SJCRH30 (cell line): ENCODE data around the gene ZSCAN4. TPM values are rescaled to one million over a fixed set of nuclear protein-coding genes. Genes with fewer than 3 reads are reported as not detected.

ENCODE experiments used
- DNase-seq, 2 experiments: peaks; one replicate each; pipeline ENCODE4 v3.0.0-alpha.2; 2015 to 2020
- H3K27ac ChIP-seq: fragments of 250-450 bp; sonication (Bioruptor Pico); 2 replicates; pipeline ENCODE4 v1.5.1; 2020; ENCODE audit warnings: mild to moderate bottlenecking, moderate library complexity
- H3K27me3 ChIP-seq: fragments of 250-450 bp; sonication (Bioruptor Pico); 2 replicates; pipeline ENCODE4 v1.5.1; 2020; ENCODE audit warnings: mild to moderate bottlenecking, moderate library complexity
- H3K36me3 ChIP-seq: fragments of 250-450 bp; sonication (Bioruptor Pico); 2 replicates; pipeline ENCODE4 v1.5.1; 2020; ENCODE audit warnings: mild to moderate bottlenecking, moderate library complexity
- H3K4me1 ChIP-seq: fragments of 250-450 bp; sonication (Bioruptor Pico); 2 replicates; pipeline ENCODE4 v1.5.1; 2020; ENCODE audit warnings: mild to moderate bottlenecking, moderate library complexity
- H3K4me3 ChIP-seq: fragments of 250-450 bp; sonication (Bioruptor Pico); 2 replicates; pipeline ENCODE4 v1.5.1; 2020; ENCODE audit warnings: mild to moderate bottlenecking, moderate library complexity
- H3K9me3 ChIP-seq: fragments of 250-450 bp; sonication (Bioruptor Pico); replicated peaks from 2 replicates; pipeline ENCODE4 v1.5.1; 2020; ENCODE audit warnings: mild to moderate bottlenecking, moderate library complexity
- total RNA-seq: library from RNA; depleted of rRNA; stranded (reverse); fragments of >200 nt; shearing (Covaris generic); gene quantifications from 2 replicates; pipeline ENCODE4 v1.2.3, GENCODE V29; 2014; rRNA removed

The ZSCAN4 gene
- total RNA-seq, 1 experiment from 2014 or later, result not detected

GRCh38 chr19:57708641-57709361 is 40.1 kb downstream of the ZSCAN4 start, which contains the start of gene ZNF154:
Gene ZNF154, minus strand, starts transcription at chr19:57709204. Its CDS starts 233 bp downstream, at chr19:57708971.
- Histone ChIP-seq H3K27me3 (no peaks in the 10 kb centered on the region), H3K27ac (no peak within 1 kb of the TSS), H3K36me3 (peaks cover 3% of the 10 kb centered on the region; the same call in 1 of the 2 replicates), H3K4me3 (no peak within 1 kb of the TSS), H3K9me3 (no peaks in the 10 kb centered on the region), H3K4me1 (no peaks in the 10 kb centered on the region)
- DNase-seq, result no peak

GRCh38 chr19:57709616-57710015 is 40.9 kb downstream of the ZSCAN4 start:
- no peaks in the 10 kb centered on the region for H3K27me3 ChIP-seq
- DNase-seq, result no peak
- H3K4me3 ChIP-seq, result no peak overlapping the region
- no peaks in the 10 kb centered on the region for H3K9me3 ChIP-seq
- peaks cover 9% of the 10 kb centered on the region for H3K36me3 ChIP-seq
- H3K4me1 ChIP-seq, result no peaks in the 10 kb centered on the region
- H3K27ac ChIP-seq, result no peak overlapping the region

- Histone ChIP-seq H3K27ac (no peak overlapping the region), H3K27me3 (no peaks in the 10 kb centered on the region), H3K36me3 (peaks cover 18% of the 10 kb centered on the region), H3K4me3 (no peak overlapping the region), H3K4me1 (no peaks in the 10 kb centered on the region), H3K9me3 (no peaks in the 10 kb centered on the region)
- DNase-seq, result no peak
These were observed 43.5 kb downstream of the ZSCAN4 start for GRCh38 chr19:57712222-57712621.

- Histone ChIP-seq H3K27ac (no peak overlapping the region), H3K4me3 (no peak overlapping the region), H3K9me3 (peaks cover 11% of the 10 kb centered on the region), H3K27me3 (no peaks in the 10 kb centered on the region), H3K36me3 (peaks cover 48% of the 10 kb centered on the region), H3K4me1 (no peaks in the 10 kb centered on the region)
- no peak for DNase-seq
These were observed 50.7 kb downstream of the ZSCAN4 start for GRCh38 chr19:57719424-57719823.

GRCh38 chr19:57719901-57720519 is 51.3 kb downstream of the ZSCAN4 start:
- H3K36me3 ChIP-seq, result peaks cover 46% of the 10 kb centered on the region
- H3K4me3 ChIP-seq, result no peak overlapping the region
- H3K27ac ChIP-seq, result no peak overlapping the region
- no peaks in the 10 kb centered on the region for H3K4me1 ChIP-seq
- H3K27me3 ChIP-seq, result no peaks in the 10 kb centered on the region
- H3K9me3 ChIP-seq, result peaks cover 11% of the 10 kb centered on the region
- no peak for DNase-seq

- H3K36me3 ChIP-seq, result peaks cover 43% of the 10 kb centered on the region
- H3K4me3 ChIP-seq, result no peak overlapping the region
- DNase-seq, result no peak
- H3K4me1 ChIP-seq, result no peaks in the 10 kb centered on the region
- H3K27me3 ChIP-seq, result no peaks in the 10 kb centered on the region
- H3K27ac ChIP-seq, result no peak overlapping the region
- H3K9me3 ChIP-seq, result peaks cover 11% of the 10 kb centered on the region
These were observed 52.1 kb downstream of the ZSCAN4 start for GRCh38 chr19:57720878-57721277.

Other genes with a start within 250 kb of the ZSCAN4 start
- gene ZNF749, start 233.6 kb upstream of the ZSCAN4 start, total RNA-seq, result 19.4 and 20.6 TPM in 2 replicates
- gene VN1R1, start 211.8 kb upstream of the ZSCAN4 start, total RNA-seq, result 0.66 and 0.67 TPM in 2 replicates
- gene ZNF772, start 191.4 kb upstream of the ZSCAN4 start, total RNA-seq, result 15.6 and 16.0 TPM in 2 replicates
- gene ZNF419, start 181.2 kb upstream of the ZSCAN4 start, total RNA-seq, result 9.4 and 12.3 TPM in 2 replicates
- 12.2 and 15.1 TPM in 2 replicates for gene ZNF773, start 169.0 kb upstream of the ZSCAN4 start, total RNA-seq
- gene ZNF549, start 141.6 kb upstream of the ZSCAN4 start, total RNA-seq, result 8.1 and 9.1 TPM in 2 replicates
- gene ZNF550, start 109.1 kb upstream of the ZSCAN4 start, total RNA-seq, result 11.8 and 13.4 TPM in 2 replicates
- 6.8 and 7.5 TPM in 2 replicates for gene ZNF416, start 90.0 kb upstream of the ZSCAN4 start, total RNA-seq
- gene ZIK1, start 84.8 kb upstream of the ZSCAN4 start, total RNA-seq, result 8.4 and 9.3 TPM in 2 replicates
- gene ZNF530, start 69.0 kb upstream of the ZSCAN4 start, total RNA-seq, result 11.7 and 17.8 TPM in 2 replicates
- gene ZNF134, start 54.7 kb upstream of the ZSCAN4 start, total RNA-seq, result 20.2 and 20.8 TPM in 2 replicates
- 14.5 and 16.6 TPM in 2 replicates for gene ZNF211, start 35.8 kb upstream of the ZSCAN4 start, total RNA-seq
- 23.5 and 23.6 TPM in 2 replicates for gene ZNF551, start 13.0 kb downstream of the ZSCAN4 start, total RNA-seq
- gene ZNF154, start 40.3 kb downstream of the ZSCAN4 start, total RNA-seq, result 0.04 TPM in 1 of 2 replicates, not detected in the other
- 3.5 and 4.4 TPM in 2 replicates for gene ZNF671, start 58.7 kb downstream of the ZSCAN4 start, total RNA-seq
- gene ZNF776, start 77.9 kb downstream of the ZSCAN4 start, total RNA-seq, result 19.3 and 24.4 TPM in 2 replicates
- 14.6 TPM in 2 replicates for gene ZNF586, start 100.7 kb downstream of the ZSCAN4 start, total RNA-seq
- 5.4 and 6.8 TPM in 2 replicates for gene ZNF552, start 146.0 kb downstream of the ZSCAN4 start, total RNA-seq
- gene ZNF587B, start 161.4 kb downstream of the ZSCAN4 start, total RNA-seq, result 12.7 and 13.0 TPM in 2 replicates
- gene ZNF587, start 180.9 kb downstream of the ZSCAN4 start, total RNA-seq, result 10.5 and 14.5 TPM in 2 replicates
- gene ZNF814, start 220.1 kb downstream of the ZSCAN4 start, total RNA-seq, result 11.1 and 14.2 TPM in 2 replicates
- 15.6 and 16.1 TPM in 2 replicates for gene ZNF417, start 247.7 kb downstream of the ZSCAN4 start, total RNA-seq